ENCODE results near the gene C10orf71.

C10orf71 gene

DNA sequence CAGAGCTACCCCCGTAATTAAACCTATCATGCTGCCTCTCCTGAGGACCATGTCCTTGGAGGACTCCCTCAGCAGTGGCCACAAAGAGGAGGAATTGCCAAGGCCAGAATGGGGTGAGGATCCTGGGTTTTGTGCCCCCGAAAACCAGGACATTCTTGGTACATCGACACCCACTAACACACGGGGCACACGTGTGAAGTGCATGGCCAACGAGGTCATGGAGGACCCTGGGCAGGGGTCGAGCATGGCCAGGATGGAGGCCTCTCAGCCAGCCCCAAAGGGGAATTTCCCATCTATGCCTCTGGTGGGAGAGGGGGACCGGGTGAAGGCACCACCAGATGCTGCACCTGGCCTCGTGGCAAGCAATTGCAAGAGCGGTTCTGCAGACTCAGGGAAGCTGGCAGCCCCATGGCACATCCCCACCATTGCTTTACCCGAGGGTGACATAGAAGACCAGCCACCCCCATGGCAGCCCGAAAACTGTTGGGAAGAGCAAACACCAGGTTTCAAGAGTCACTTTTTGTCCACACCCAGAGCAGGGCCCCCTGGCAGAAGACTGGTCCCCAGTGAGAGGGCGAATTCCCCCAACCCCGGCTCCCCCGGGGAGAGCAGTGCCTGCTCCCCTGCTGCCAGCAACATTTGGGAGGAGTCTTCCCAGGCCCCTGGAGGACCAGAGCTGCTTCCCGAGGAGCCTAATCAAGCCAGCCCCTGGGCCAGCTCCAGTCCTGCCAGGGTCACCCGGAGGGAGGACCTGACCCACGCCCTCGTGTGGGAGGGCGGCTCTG, 26.4 kb downstream of the C10orf71 start:
- no peaks in the 10 kb centered on the region for H3K27me3 ChIP-seq
- H3K27ac ChIP-seq, result no peak overlapping the region
- intact Hi-C loops (cut with DNase I; ENCODE audit: low total_unique reads), result no loop called here
- no peak for TF ChIP-seq CTCF (IDR thresholded peaks at IDR 0.05)
- H3K4me3 ChIP-seq, result no peak overlapping the region
- no peaks in the 10 kb centered on the region for H3K4me1 ChIP-seq
- H3K36me3 ChIP-seq, result no peaks in the 10 kb centered on the region
- DNase-seq, result no peak
- H3K9me3 ChIP-seq, result no peaks in the 10 kb centered on the region

- no peak for TF ChIP-seq CTCF (IDR thresholded peaks at IDR 0.05)
- H3K4me3 ChIP-seq, result no peak overlapping the region
- no peaks in the 10 kb centered on the region for H3K27me3 ChIP-seq
- H3K4me1 ChIP-seq, result no peaks in the 10 kb centered on the region
- H3K36me3 ChIP-seq, result no peaks in the 10 kb centered on the region
- H3K9me3 ChIP-seq, result no peaks in the 10 kb centered on the region
- no peak overlapping the region for H3K27ac ChIP-seq
- DNase-seq, result no peak
- intact Hi-C loops (cut with DNase I; ENCODE audit: low total_unique reads), result no loop called here
These were observed 27.2 kb downstream of the C10orf71 start for GRCh38 chr10:49325916-49326783.

DNA sequence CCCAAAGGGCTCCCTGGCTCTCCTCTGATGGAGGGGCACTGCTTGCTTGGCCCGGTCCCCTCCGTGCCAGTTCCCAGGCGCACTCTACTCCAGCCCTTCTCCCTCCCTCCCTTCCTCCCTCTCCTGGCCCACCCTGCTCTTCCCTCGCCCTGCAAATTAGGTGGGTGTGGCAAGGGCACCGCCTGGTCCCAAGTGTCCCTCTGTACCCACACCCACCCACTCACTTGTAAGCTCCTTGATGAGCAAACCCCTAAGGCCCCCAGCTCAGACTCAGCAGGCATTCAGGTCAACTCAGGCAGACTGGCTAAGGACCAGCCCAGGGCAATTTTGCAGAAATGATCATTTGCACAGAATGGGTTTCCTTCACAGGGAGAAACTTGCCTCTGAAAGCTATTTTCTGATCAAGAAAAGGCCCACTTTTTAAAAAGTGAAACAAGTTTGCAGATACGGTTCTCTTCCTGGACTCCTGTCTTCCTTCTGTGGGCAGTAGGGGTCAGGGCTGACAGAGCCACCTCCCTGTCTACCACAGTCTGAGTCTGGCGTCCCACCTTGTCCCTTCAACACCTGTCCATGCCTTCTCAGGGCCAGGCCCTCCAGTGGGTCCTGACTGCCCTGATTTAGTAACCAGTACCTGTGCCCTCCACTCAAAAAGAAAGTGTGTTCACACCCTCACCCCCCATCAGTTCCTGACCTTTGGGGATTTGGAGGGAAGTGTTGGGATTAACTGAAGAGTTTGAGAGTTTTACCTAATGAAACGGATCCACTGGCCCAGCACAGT, 28.3 kb downstream of the C10orf71 start:
- Histone ChIP-seq H3K27ac (no peak overlapping the region), H3K36me3 (no peaks in the 10 kb centered on the region)
- DNase-seq, result no peak

DNA sequence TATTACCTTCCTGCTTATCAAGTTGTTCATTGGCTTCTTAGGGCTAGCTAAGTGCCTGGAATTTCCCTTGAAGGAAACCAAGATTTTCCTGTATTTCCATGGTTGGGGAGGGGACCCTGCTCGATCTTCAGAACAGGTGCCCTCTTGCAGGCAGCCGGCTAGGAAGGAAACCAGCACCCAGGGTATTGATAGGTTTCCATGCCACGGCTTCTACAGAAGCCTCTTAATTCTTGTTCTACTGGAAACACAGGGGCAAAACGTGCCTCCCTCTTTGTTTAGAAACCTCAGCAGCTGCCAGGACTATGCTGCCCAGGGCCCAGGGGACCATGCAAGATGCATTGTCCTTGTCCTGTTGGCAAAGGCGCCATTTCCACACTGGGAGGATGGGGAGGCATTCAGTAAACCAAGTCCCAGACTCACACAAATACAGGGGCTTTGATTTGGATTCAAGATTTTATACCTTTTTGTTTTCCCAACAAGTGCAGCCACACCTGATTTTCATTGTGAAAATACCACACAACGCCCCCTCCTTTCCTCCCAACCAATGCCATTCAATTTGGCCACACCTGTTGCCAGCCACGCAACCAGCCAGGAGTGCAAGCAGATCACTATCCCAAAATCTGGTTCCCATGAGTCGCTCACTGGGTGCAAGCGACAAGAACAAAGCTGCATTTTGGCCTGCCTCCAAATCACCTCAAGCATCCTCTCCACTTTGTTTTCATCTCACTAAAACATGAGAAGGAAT, 29.6 kb downstream of the C10orf71 start:
- Histone ChIP-seq H3K27ac (no peak overlapping the region), H3K4me1 (no peaks in the 10 kb centered on the region), H3K9me3 (no peaks in the 10 kb centered on the region), H3K27me3 (no peaks in the 10 kb centered on the region), H3K36me3 (no peaks in the 10 kb centered on the region), H3K4me3 (no peak overlapping the region)
- intact Hi-C loops (cut with DNase I; ENCODE audit: low total_unique reads), result no loop called here
- DNase-seq, result no peak
- TF ChIP-seq CTCF (IDR thresholded peaks at IDR 0.05), result no peak

More for the DNA sequence above, 28.3 kb downstream of the C10orf71 start:
- intact Hi-C loops (cut with DNase I; ENCODE audit: low total_unique reads), result no loop called here
- Histone ChIP-seq H3K4me3 (no peak overlapping the region), H3K9me3 (no peaks in the 10 kb centered on the region), H3K27me3 (no peaks in the 10 kb centered on the region), H3K4me1 (no peaks in the 10 kb centered on the region)
- no peak for TF ChIP-seq CTCF (IDR thresholded peaks at IDR 0.05)

- DNase-seq, result no peak
- Histone ChIP-seq H3K36me3 (no peaks in the 10 kb centered on the region), H3K4me3 (no peak overlapping the region), H3K27me3 (no peaks in the 10 kb centered on the region), H3K4me1 (no peaks in the 10 kb centered on the region), H3K9me3 (no peaks in the 10 kb centered on the region), H3K27ac (no peak overlapping the region)
- TF ChIP-seq CTCF (IDR thresholded peaks at IDR 0.05), result no peak
- intact Hi-C loops (cut with DNase I; ENCODE audit: low total_unique reads), result no loop called here
These were observed 30.2 kb downstream of the C10orf71 start for GRCh38 chr10:49329146-49329505.

All from tibial artery (tissue), 4 donors.